Uterus (tissue), 4 donors: ENCODE results near the gene FSD2. TPM values are rescaled to one million over a fixed set of nuclear protein-coding genes. Genes with fewer than 3 reads are reported as not detected.

Experiments
- DNase-seq, 2 donors: peaks; one replicate each; pipeline ENCODE4 v3.0.0-alpha.2; 2019 to 2020
- H3K27ac ChIP-seq, 2 donors: fragments of 200-600 bp; sonication (generic); 1 replicate in 1 of 2; 2 replicates in 1 of 2; pipeline ENCODE4 v1.5.1; 2016 to 2018
- H3K27me3 ChIP-seq, 2 donors: fragments of 200-600 bp; sonication (generic); one replicate each; pipeline ENCODE4 v1.5.1; 2018 to 2019; ENCODE audit warnings: control low read depth in 1 of 2
- H3K36me3 ChIP-seq, 2 donors: fragments of 200-600 bp; sonication (generic); one replicate each; pipeline ENCODE4 v1.5.1; 2019; ENCODE audit warnings: control low read depth in 1 of 2
- H3K4me1 ChIP-seq, 2 donors: fragments of 200-600 bp; sonication (generic); one replicate each; pipeline ENCODE4 v1.5.1; 2018 to 2019; ENCODE audit warnings: control low read depth in 1 of 2
- H3K4me3 ChIP-seq, 2 donors: fragments of 200-600 bp; sonication (generic); 1 replicate in 1 of 2; 2 replicates in 1 of 2; pipeline ENCODE4 v1.5.1; 2018 to 2019; ENCODE audit warnings: mild to moderate bottlenecking in 1 of 2
- H3K9me3 ChIP-seq, 2 donors: fragments of 200-600 bp; sonication (generic); one replicate each; pipeline ENCODE4 v1.5.1; 2019; ENCODE audit warnings: control low read depth in 1 of 2
- CTCF ChIP-seq, 4 experiments: fragments of 200-600 bp in 2 of 4; fragments of 450-650 bp in 2 of 4; sonication (generic) in 2 of 4; IDR thresholded peaks; one replicate each; pipeline ENCODE4 v1.5.1; 2016 to 2019; ENCODE audit warnings: antibody characterized with exemption in 4 of 4, mild to moderate bottlenecking in 2 of 4, moderate library complexity in 1 of 4
- POLR2A ChIP-seq, 2 donors: fragments of 450-650 bp; IDR thresholded peaks; one replicate each; pipeline ENCODE4 v1.6.1; 2016; ENCODE audit warnings: antibody characterized with exemption in 2 of 2, mild to moderate bottlenecking in 1 of 2, moderate library complexity in 1 of 2
- intact Hi-C: fragments of 100-400 bp; cut with DNase I; formaldehyde crosslinking; loops from one replicate; pipeline ENCODE4 v1.15.1; 2023; ENCODE audit warnings: low total_unique reads
- total RNA-seq, 4 donors: library from RNA; depleted of rRNA in 3 of 4; stranded (reverse); fragments of >200 nt in 3 of 4; gene quantifications; one replicate each; pipeline versions ENCODE4 v1.1.0 to v1.2.4, GENCODE V29; 2014 to 2023
- donor health status: DM: yes; HTN: yes; CAD: no.

Gene FSD2
- total RNA-seq, 4 donors from 2014 or later: not detected

- TF ChIP-seq POLR2A (IDR thresholded peaks at IDR 0.05): no peak
- no peak for TF ChIP-seq CTCF (IDR thresholded peaks at IDR 0.05)
- Histone ChIP-seq H3K27ac (no peak overlapping the region), H3K9me3 (no peaks in the 10 kb centered on the region), H3K4me3 (no peak overlapping the region), H3K36me3 (no peaks in the 10 kb centered on the region), H3K27me3 (no peaks in the 10 kb centered on the region), H3K4me1 (no peaks in the 10 kb centered on the region)
- DNase-seq: no peak
- intact Hi-C loops: no loop called here
Measured at GRCh38 chr15:82742134-82742533, 63.7 kb downstream of the FSD2 start.

GRCh38 chr15:82739086-82739485 lies 66.8 kb downstream of the FSD2 start:
- no peak for DNase-seq

GRCh38 chr15:82737975-82738374 lies 67.9 kb downstream of the FSD2 start:
- DNase-seq: no peak
- Histone ChIP-seq H3K27me3 (no peaks in the 10 kb centered on the region), H3K4me3 (no peak overlapping the region), H3K36me3 (no peaks in the 10 kb centered on the region), H3K4me1 (no peaks in the 10 kb centered on the region), H3K27ac (no peak overlapping the region), H3K9me3 (no peaks in the 10 kb centered on the region)
- intact Hi-C loops: no loop called here
- no peak for TF ChIP-seq POLR2A (IDR thresholded peaks at IDR 0.05)
- TF ChIP-seq CTCF (IDR thresholded peaks at IDR 0.05): no peak

More at GRCh38 chr15:82739086-82739485, 66.8 kb downstream of the FSD2 start:
- Histone ChIP-seq H3K4me3 (no peak overlapping the region), H3K9me3 (no peaks in the 10 kb centered on the region), H3K27me3 (no peaks in the 10 kb centered on the region), H3K4me1 (no peaks in the 10 kb centered on the region), H3K27ac (no peak overlapping the region), H3K36me3 (no peaks in the 10 kb centered on the region)
- no peak for TF ChIP-seq POLR2A (IDR thresholded peaks at IDR 0.05)
- no peak for TF ChIP-seq CTCF (IDR thresholded peaks at IDR 0.05)
- intact Hi-C loops: no loop called here

- no peak overlapping the region for H3K27ac ChIP-seq
- intact Hi-C loops: no loop called here
- no peaks in the 10 kb centered on the region for H3K36me3 ChIP-seq
- no peak for TF ChIP-seq POLR2A (IDR thresholded peaks at IDR 0.05)
- TF ChIP-seq CTCF (IDR thresholded peaks at IDR 0.05): no peak
- H3K27me3 ChIP-seq: no peaks in the 10 kb centered on the region
- H3K4me3 ChIP-seq: no peak overlapping the region
- DNase-seq: no peak
- no peaks in the 10 kb centered on the region for H3K9me3 ChIP-seq
- H3K4me1 ChIP-seq: no peaks in the 10 kb centered on the region
Measured at GRCh38 chr15:82731527-82731926, 74.3 kb downstream of the FSD2 start.

- no peak overlapping the region for H3K4me3 ChIP-seq
- no peaks in the 10 kb centered on the region for H3K4me1 ChIP-seq
- TF ChIP-seq POLR2A (IDR thresholded peaks at IDR 0.05) (no peak), CTCF (IDR thresholded peaks at IDR 0.05) (no peak)
- H3K27me3 ChIP-seq: no peaks in the 10 kb centered on the region
- intact Hi-C loops: no loop called here
- H3K9me3 ChIP-seq: no peaks in the 10 kb centered on the region
- no peaks in the 10 kb centered on the region for H3K36me3 ChIP-seq
- H3K27ac ChIP-seq: no peak overlapping the region
- DNase-seq: no peak
Measured at GRCh38 chr15:82730022-82730530, 75.8 kb downstream of the FSD2 start.
